ENCODE measurements around the gene NRXN3.
A peak's percentile ranks its signal among the peaks of the same experiment; 100 is the strongest.

Gene NRXN3

DNA sequence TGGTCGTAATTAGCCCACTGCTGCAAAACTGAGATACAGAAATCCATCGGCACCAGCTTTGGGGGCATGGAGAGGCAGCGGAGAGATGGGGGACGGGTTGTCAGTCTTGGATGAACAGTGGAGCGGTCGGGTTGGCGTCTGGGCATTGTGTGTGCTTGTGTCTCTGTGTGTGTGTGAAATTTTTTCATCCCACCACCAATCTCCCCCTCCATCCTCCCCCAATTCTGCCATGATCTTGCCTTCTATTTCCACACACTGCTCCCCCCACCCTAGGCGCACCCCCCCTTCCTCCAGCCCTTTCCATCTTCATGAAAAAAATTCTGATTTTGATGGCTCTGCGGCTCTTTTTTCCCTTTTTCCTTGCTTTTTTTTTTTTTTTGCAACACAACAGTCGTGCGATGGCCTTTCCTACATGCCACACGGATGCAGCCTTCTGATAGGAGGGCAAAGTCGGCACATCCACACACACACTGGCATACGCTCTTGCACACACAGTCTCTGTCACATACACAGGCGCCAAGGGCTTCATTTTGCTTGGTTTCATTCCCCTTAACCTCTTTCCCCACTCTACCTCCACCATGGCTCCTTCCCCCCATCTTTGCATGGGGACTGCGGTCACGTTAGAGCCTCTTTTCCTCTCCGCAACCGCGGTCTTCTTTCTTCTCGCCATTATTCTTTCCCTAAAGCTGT is 3.3 kb downstream of the NRXN3 start:
- no peak for DNase-seq (ENCODE audit: low spot score)

GRCh38 chr14:78175412-78175811 is 5.2 kb downstream of the NRXN3 start:
- DNase-seq (ENCODE audit: low spot score) = no peak

- no peak for DNase-seq (ENCODE audit: low spot score)
These were observed 7.9 kb downstream of the NRXN3 start for GRCh38 chr14:78178071-78178470.

GRCh38 chr14:78178971-78179370 is 8.8 kb downstream of the NRXN3 start:
- DNase-seq (ENCODE audit: low spot score) = no peak

GRCh38 chr14:78181270-78181669 is 11.1 kb downstream of the NRXN3 start:
- no peak for DNase-seq (ENCODE audit: low spot score)

- no peak for DNase-seq (ENCODE audit: low spot score)
These were observed 12.5 kb downstream of the NRXN3 start for GRCh38 chr14:78182722-78183121.

DNA sequence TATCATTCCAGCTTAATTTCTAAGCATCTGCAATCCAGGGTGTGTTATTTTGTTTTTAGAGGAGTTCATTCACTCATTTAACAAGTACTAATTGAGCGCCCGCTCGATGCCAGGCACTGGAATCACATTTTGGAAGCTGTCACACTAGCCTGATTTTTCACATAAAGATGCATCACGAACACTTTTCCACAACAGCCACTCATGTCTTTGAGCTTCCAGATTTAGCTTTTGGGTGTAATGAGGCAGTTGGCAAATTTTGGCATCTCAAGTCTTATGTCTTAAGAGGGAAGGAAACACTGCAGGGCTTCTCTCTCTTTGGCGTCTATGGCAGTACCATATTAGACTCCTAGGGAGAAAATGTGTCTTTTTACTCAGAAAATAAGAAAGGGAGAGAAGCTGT is 14.0 kb downstream of the NRXN3 start:
- no peak for DNase-seq (ENCODE audit: low spot score)

DNA sequence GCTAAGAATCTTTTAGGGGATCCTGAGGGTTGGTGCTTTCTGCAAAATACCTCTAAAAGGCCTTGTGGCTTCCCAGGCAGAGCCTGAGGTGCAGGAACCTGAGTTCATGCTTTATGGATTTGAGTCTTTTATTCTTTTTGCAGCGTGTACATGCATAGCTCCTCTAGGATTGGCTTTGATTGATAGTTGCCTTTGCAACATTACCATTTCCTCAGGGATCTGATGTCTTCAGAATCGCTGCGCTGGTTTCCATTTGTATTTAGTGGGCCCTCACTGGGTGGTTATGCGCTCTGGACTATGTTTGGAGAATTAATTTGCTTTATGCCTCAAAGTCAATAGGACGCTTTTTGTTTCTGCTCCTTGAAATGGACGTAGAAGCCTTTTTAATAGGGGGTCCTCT is 16.1 kb downstream of the NRXN3 start:
- no peak for DNase-seq (ENCODE audit: low spot score)

- peak; percentile 46 for DNase-seq (ENCODE audit: low spot score)
These were observed 18.7 kb downstream of the NRXN3 start for GRCh38 chr14:78188882-78189281.

DNA sequence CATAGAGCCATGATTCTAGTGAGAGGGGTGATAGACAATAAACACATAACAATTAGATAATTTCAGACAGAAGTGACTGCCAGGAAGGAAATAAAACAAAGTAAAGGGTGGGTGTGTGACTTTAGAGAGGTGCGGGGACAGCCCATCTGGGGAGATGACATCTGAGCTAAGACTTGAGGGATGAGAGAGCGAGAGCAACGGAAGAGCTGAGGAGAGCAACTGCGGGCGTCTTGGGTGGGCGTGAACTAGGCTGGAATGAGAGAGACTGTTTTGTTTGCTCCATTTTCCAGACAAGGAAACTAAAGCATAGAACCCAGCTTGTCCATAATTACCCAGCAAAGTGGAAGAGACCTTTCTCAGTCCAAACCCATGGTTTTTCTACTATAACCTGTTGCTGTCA is 25.3 kb downstream of the NRXN3 start:
- no peak for DNase-seq (ENCODE audit: low spot score)

DNA sequence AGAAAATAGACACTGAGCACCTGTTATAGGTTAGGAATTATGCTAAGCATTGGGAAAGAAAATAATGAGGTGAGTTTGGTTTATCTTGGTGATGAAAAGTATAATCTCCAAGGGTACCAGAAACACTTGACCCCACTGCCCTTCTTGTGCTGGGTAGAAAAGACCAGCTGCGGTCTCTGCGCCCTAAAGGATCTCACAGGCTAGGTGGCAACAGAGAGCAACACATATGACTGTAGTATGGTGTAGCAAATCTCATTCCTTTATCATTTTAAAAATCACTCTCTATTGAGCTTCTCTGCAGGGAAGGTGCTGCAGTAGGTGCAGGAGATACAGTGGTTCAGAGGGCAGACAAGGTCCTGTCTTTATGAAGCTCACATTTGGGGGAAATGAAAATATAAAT is 26.1 kb downstream of the NRXN3 start:
- no peak for DNase-seq (ENCODE audit: low spot score)

DNA sequence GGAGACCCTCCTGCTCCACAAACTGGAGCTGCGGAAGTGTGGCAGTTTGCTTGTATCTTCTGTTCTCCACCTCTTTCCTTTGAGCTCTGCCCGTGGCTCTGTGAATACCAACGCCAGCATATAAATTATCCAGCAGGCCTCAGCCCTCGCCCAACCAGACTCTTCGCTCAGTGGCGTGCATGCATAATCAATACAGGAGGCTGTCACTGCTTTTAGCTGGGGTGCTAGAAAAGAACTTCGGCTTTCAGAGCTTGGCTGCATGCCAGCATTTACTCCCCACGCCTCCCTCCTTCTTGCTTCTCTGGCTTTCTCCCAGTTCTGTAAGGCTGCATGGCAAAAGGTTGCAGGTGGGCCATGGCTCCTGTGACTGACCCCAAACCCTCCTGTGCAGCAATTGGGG is 26.9 kb downstream of the NRXN3 start:
- DNase-seq (ENCODE audit: low spot score) = peak; percentile 62

DNA sequence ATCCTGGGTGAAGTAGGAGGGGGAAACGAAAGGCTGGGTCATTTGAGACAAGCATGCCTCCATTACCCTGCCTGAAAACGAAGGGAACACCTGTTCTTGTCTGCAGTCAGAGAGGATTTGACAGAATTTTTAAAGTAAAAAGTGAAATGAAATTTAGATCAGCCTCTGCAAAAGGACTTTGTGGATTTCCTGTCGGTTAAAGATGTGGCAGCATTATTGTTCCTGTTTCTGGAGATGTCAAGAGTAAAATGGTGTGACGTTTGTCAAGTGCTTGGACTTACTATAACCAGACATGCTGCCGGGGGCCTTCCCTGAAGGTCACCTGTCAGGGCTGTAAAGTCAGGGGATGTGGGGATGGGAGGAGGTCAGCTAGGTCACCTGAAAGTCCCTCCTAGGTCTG is 32.0 kb downstream of the NRXN3 start:
- DNase-seq (ENCODE audit: low spot score) = no peak

- DNase-seq (ENCODE audit: low spot score) = no peak
These were observed 32.8 kb downstream of the NRXN3 start for GRCh38 chr14:78202976-78203375.

GRCh38 chr14:78207414-78207813 is 37.2 kb downstream of the NRXN3 start:
- peak; percentile 53 for DNase-seq (ENCODE audit: low spot score)

- DNase-seq (ENCODE audit: low spot score) = no peak
These were observed 50.1 kb downstream of the NRXN3 start for GRCh38 chr14:78220273-78220672.

GRCh38 chr14:78222746-78223145 is 52.6 kb downstream of the NRXN3 start:
- DNase-seq (ENCODE audit: low spot score) = no peak

GRCh38 chr14:78227248-78228077 is 57.3 kb downstream of the NRXN3 start:
- peak; percentile 42 for DNase-seq (ENCODE audit: low spot score)

- no peak for DNase-seq (ENCODE audit: low spot score)
These were observed 58.6 kb downstream of the NRXN3 start for GRCh38 chr14:78228702-78229327.

DNA sequence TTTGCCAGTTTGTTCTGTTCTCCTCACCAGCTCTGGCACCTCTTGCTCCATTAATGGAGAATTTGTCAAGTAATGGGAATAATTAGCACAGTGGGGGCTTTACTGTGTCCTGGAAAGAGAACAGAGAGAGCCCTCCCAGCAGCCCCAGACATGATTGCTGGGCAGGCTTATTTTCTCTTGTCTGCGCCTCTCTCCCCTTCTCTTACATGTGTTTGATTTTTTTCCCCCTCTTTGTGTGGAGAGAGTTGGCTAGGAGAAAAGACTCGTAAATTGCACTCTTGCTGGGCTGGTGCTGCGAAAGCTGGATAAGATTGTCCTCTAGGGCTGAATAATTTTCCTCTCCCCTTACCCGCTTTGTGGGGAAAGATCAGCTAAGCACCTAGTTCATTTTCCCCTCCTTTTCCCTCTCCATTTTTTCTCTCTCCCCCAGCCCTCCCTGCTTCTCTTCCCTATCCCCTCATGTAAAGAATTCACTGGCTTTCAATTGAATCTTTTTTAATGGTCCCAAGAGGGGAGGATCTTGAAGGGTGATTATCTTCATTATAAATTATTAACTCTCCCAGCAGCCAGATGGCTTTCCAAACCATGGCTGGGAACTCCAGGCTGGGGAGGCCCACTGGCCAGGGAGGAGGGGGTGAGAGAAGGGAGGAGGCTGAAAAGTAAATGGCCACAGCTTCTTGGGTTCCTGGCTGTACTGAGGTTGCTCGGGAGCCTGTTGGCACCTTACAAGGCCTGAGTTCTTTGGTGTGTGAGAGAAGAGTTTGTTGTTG is 62.2 kb downstream of the NRXN3 start:
- DNase-seq (ENCODE audit: low spot score) = no peak

DNA sequence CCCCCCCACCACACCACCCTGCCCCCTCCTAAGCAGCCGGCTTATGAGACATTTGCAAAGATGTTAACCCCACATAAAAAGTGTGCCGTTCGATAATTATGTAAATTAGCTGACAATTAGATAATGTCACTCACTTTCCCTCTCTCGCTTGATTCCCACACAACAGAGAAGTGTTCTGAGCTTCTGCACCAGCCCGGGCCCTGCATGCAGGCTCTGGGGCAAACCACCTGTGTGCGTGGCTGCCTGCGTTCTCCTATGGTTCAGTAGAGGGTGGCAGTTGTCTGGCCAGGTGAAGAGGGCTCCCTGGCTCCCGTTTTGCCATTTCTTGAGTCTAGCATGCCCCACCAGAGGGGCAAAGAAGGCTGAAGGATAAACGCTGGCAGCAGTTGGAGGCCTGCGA is 68.0 kb downstream of the NRXN3 start:
- DNase-seq (ENCODE audit: low spot score) = peak; percentile 25

- DNase-seq (ENCODE audit: low spot score) = no peak
These were observed 70.4 kb downstream of the NRXN3 start for GRCh38 chr14:78240567-78240966.

Measured in putamen (tissue), 1 donor.